ENCODE data around the gene ZNF619.

The ZNF619 gene

GRCh38 chr3:40476478-40477470 is at the start of gene ZNF619:
ZNF619 (plus strand) TSS chr3:40477122; CDS start chr3:40477980, 858 bp downstream.
- Histone ChIP-seq H3F3A (ENCODE audit: control insufficient read depth, insufficient read depth) (0 out of 2 replicates have a peak, but pooled peaks cover 6% of the 10 kb centered on the region), H3K27me3 (ENCODE audit: control insufficient read depth, low read length) (no peaks in the 10 kb centered on the region), H3K27ac (ENCODE audit: low read depth, low read length) (no peak within 1 kb of the TSS), H3K4me2 (ENCODE audit: low read length) (peak within 1 kb of the TSS; percentile 87), H3K9me3 (ENCODE audit: control insufficient read depth, insufficient read depth, low read length) (no peaks in the 10 kb centered on the region), H3K9me2 (replicated peaks; ENCODE audit: control insufficient read depth, low read length) (no peaks in the 10 kb centered on the region), H3K79me2 (ENCODE audit: control insufficient read depth, low read length) (peaks cover 8% of the 10 kb centered on the region), H3K4me1 (ENCODE audit: control insufficient read depth, low read length) (peaks cover 28% of the 10 kb centered on the region), H3K4me3 (ENCODE audit: low read length) (peak within 1 kb of the TSS; percentile 93), H4K20me1 (ENCODE audit: control insufficient read depth, insufficient read depth, low read depth, low read length) (no peaks in the 10 kb centered on the region), H3K36me3 (ENCODE audit: control insufficient read depth, low read length) (peaks cover 24% of the 10 kb centered on the region)
- TF ChIP-seq EZH2phosphoT487 (IDR thresholded peaks at IDR 0.05; ENCODE audit: borderline replicate concordance, low read length) (no peak), CTCF (IDR thresholded peaks at IDR 0.05; ENCODE audit: low read depth, low read length, poor library complexity, severe bottlenecking) (no peak)

GRCh38 chr3:40432793-40433192 is 44.1 kb upstream of the ZNF619 start:
- Histone ChIP-seq H3K9me2 (replicated peaks; ENCODE audit: control insufficient read depth, low read length) (no peaks in the 10 kb centered on the region), H3K79me2 (ENCODE audit: control insufficient read depth, low read length) (no peaks in the 10 kb centered on the region), H3K4me1 (ENCODE audit: control insufficient read depth, low read length) (no peaks in the 10 kb centered on the region), H3K9me3 (ENCODE audit: control insufficient read depth, insufficient read depth, low read length) (no peaks in the 10 kb centered on the region), H3K27me3 (ENCODE audit: control insufficient read depth, low read length) (peaks cover 10% of the 10 kb centered on the region; the same call in 1 of the 2 replicates), H3F3A (ENCODE audit: control insufficient read depth, insufficient read depth) (no peaks in the 10 kb centered on the region), H3K4me3 (ENCODE audit: low read length) (no peak overlapping the region), H4K20me1 (ENCODE audit: control insufficient read depth, insufficient read depth, low read depth, low read length) (no peaks in the 10 kb centered on the region), H3K27ac (ENCODE audit: low read depth, low read length) (no peak overlapping the region), H3K36me3 (ENCODE audit: control insufficient read depth, low read length) (no peaks in the 10 kb centered on the region), H3K4me2 (ENCODE audit: low read length) (no peak overlapping the region)
- no peak for TF ChIP-seq CTCF (IDR thresholded peaks at IDR 0.05; ENCODE audit: low read depth, low read length, poor library complexity, severe bottlenecking)
- TF ChIP-seq EZH2phosphoT487 (IDR thresholded peaks at IDR 0.05; ENCODE audit: borderline replicate concordance, low read length) = no peak

- H3K79me2 ChIP-seq (ENCODE audit: control insufficient read depth, low read length) = no peaks in the 10 kb centered on the region
- no peaks in the 10 kb centered on the region for H3K4me1 ChIP-seq (ENCODE audit: control insufficient read depth, low read length)
- no peaks in the 10 kb centered on the region for H3K9me2 ChIP-seq (replicated peaks; ENCODE audit: control insufficient read depth, low read length)
- H3K27me3 ChIP-seq (ENCODE audit: control insufficient read depth, low read length) = no peaks in the 10 kb centered on the region
- H3K27ac ChIP-seq (ENCODE audit: low read depth, low read length) = no peak overlapping the region
- TF ChIP-seq CTCF (IDR thresholded peaks at IDR 0.05; ENCODE audit: low read depth, low read length, poor library complexity, severe bottlenecking) = no peak
- TF ChIP-seq EZH2phosphoT487 (IDR thresholded peaks at IDR 0.05; ENCODE audit: borderline replicate concordance, low read length) = no peak
- H3K4me2 ChIP-seq (ENCODE audit: low read length) = no peak overlapping the region
- H3K9me3 ChIP-seq (ENCODE audit: control insufficient read depth, insufficient read depth, low read length) = no peaks in the 10 kb centered on the region
- no peaks in the 10 kb centered on the region for H4K20me1 ChIP-seq (ENCODE audit: control insufficient read depth, insufficient read depth, low read depth, low read length)
- no peaks in the 10 kb centered on the region for H3K36me3 ChIP-seq (ENCODE audit: control insufficient read depth, low read length)
- no peak overlapping the region for H3K4me3 ChIP-seq (ENCODE audit: low read length)
- H3F3A ChIP-seq (ENCODE audit: control insufficient read depth, insufficient read depth) = no peaks in the 10 kb centered on the region
Measured at GRCh38 chr3:40437889-40438288, 39.0 kb upstream of the ZNF619 start.

Measured in DOHH2 (cell line).